ENCODE measurements around the gene C1orf21.

- TF ChIP-seq CTCF (IDR thresholded peaks at IDR 0.05), result no peak
- no peak for TF ChIP-seq POLR2A (IDR thresholded peaks at IDR 0.05)
Measured at GRCh38 chr1:184359909-184360308, 26.9 kb upstream of the C1orf21 start.
